CD4-positive, alpha-beta memory T cell (primary cell): ENCODE results near the gene ZNG1A. TPM values are rescaled to one million over a fixed set of nuclear protein-coding genes. Genes with fewer than 3 reads are reported as not detected.
"Not testable (repeated sequence)": the region's sequence is repeated elsewhere in the genome, so short reads cannot be mapped to it uniquely, and the experiment has no call there.

Source experiments
- CTCF ChIA-PET: fragments of 350-600 bp; sonication (Branson Sonifier 250); formaldehyde crosslinking; loops from one replicate; lab custom pipeline; 2021; ENCODE audit warnings: inconsistent platforms; ENCODE audit not compliant: partially characterized antibody; lab: Charles Lee
- POLR2A ChIA-PET: fragments of 350-600 bp; sonication (Branson Sonifier 250); formaldehyde crosslinking; loops from one replicate; lab custom pipeline; 2021; ENCODE audit not compliant: partially characterized antibody; lab: Charles Lee
- DNase-seq, 5 donors: peaks; one replicate each; pipeline versions ENCODE4 v3.0.0 to v3.0.0-alpha.2; 2020 to 2022; ENCODE audit warnings: mixed read lengths in 1 of 5
- H3K27ac ChIP-seq: one replicate; pipeline ENCODE4 v1.7.0; 2013; ENCODE audit warnings: low read depth, low read length
- H3K27me3 ChIP-seq: 2 replicates; pipeline ENCODE4 v1.7.0; 2013; ENCODE audit warnings: mild to moderate bottlenecking, low read length, moderate library complexity; ENCODE audit not compliant: insufficient read depth
- H3K36me3 ChIP-seq: 2 replicates; pipeline ENCODE4 v1.7.0; 2013; ENCODE audit warnings: mild to moderate bottlenecking, low read length, moderate library complexity; ENCODE audit not compliant: insufficient read depth
- H3K4me1 ChIP-seq: 2 replicates; pipeline ENCODE4 v1.7.0; 2013; ENCODE audit warnings: mild to moderate bottlenecking, low read length, moderate library complexity; ENCODE audit not compliant: insufficient read depth
- H3K4me3 ChIP-seq, 2 donors: one replicate each; pipeline ENCODE4 v1.7.0; 2013; ENCODE audit warnings: low read length in 2 of 2, mild to moderate bottlenecking in 1 of 2
- H3K9me3 ChIP-seq, 2 donors: one replicate each; pipeline ENCODE4 v1.7.0; 2013; ENCODE audit warnings: low read length in 2 of 2, control low read depth in 1 of 2; ENCODE audit not compliant: control insufficient read depth in 1 of 2
- H3K27ac Mint-ChIP-seq, 7 donors: one replicate each; pipeline ENCODE4 v1.8.0; 2020 to 2021; ENCODE audit warnings: mixed read lengths in 7 of 7, mild to moderate bottlenecking in 6 of 7, inconsistent platforms in 3 of 7, moderate library complexity in 3 of 7
- H3K27me3 Mint-ChIP-seq, 2 donors: one replicate each; pipeline ENCODE4 v1.8.0; 2020 to 2021; ENCODE audit warnings: mixed read lengths in 2 of 2
- H3K36me3 Mint-ChIP-seq, 2 donors: one replicate each; pipeline ENCODE4 v1.8.0; 2020 to 2021; ENCODE audit warnings: mixed read lengths in 2 of 2, inconsistent platforms in 1 of 2, mild to moderate bottlenecking in 1 of 2
- H3K4me1 Mint-ChIP-seq, 4 donors: one replicate each; pipeline ENCODE4 v1.8.0; 2020 to 2021; ENCODE audit warnings: mixed read lengths in 4 of 4, mild to moderate bottlenecking in 1 of 4
- H3K4me3 Mint-ChIP-seq, 8 donors: one replicate each; pipeline ENCODE4 v1.8.0; 2020 to 2021; ENCODE audit warnings: mixed read lengths in 8 of 8, mild to moderate bottlenecking in 7 of 8, moderate library complexity in 6 of 8, inconsistent platforms in 3 of 8
- H3K9me3 Mint-ChIP-seq, 8 donors: one replicate each; pipeline ENCODE4 v1.8.0; 2020 to 2021; ENCODE audit warnings: mixed read lengths in 8 of 8, mild to moderate bottlenecking in 5 of 8, inconsistent platforms in 3 of 8, moderate library complexity in 1 of 8
- intact Hi-C: fragments of 100-400 bp; cut with micrococcal nuclease; formaldehyde crosslinking; loops from one replicate; pipeline ENCODE4 v1.15.1; 2023
- polyA plus RNA-seq, 2 donors: library from polyadenylated mRNA; unstranded; fragments of 300-500 nt; fragmentation: Illumina TruSeq; gene quantifications; one replicate each; pipeline ENCODE4 v1.2.3, GENCODE V29; 2021
- total RNA-seq, 2 experiments: library from RNA; stranded (reverse); gene quantifications; one replicate each; pipeline ENCODE4 v1.2.3, GENCODE V29; 2021

Gene ZNG1A
- total and polyA plus RNA-seq, 4 experiments from 2014 or later: 17.3 to 34.8 (median 30.1) TPM

DNA sequence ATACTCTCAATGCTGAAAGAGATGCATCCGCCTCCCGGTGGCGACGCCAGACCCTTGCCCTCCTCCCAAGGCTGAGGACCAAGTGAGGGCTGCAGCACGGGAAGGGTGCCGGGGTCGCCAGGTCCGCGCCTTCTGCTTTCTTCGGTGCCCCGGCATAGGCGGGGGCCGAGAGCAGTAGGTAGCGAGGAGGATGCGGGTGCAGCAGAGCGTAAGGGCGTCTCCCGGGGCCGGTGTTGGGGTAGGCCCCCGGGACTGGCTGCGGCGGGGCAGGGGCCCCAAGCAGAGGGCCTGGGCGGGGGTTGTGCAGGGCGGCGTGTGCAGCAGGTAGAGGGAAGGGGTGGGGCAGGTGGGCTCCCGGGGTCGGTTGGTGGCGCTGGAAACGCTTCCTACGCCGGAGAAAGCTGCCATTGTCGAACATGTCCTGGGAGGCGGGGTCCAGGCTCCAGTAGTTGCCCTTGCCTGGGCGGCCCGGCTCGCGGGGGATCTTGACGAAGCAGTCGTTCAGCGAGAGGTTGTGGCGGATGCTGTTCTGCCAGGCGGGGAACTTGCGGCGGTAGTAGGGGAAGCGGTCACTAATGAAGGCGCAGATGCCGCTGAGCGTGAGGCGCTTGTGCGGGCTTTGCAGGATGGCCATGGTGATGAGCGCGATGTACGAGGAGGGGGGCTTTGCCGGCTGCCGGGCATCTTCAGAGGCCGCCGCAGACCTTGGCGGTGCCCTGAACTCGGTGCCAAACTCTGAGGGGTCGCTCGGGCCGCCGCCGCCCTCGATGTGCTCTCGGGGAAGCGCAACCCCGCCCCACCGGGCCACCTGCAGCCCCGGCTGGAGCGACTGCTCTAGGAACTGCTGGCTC, 61.5 kb downstream of the ZNG1A start:
- H3K36me3 Mint-ChIP-seq, POLR2A ChIA-PET, intact Hi-C loops, H3K36me3 ChIP-seq, H3K27me3 ChIP-seq, H3K4me3 ChIP-seq, H3K9me3 ChIP-seq, H3K27ac ChIP-seq, CTCF ChIA-PET: not testable (repeated sequence)
- peak; percentile 30 to 54 (median 39) for DNase-seq
- H3K27me3 Mint-ChIP-seq: peaks cover 18 to 28% of the 10 kb centered on the region in 2 donors
- H3K4me3 Mint-ChIP-seq: peak overlapping the region; percentile 36 to 77 (median 70)
- peaks cover 10% of the 10 kb centered on the region for H3K4me1 ChIP-seq
- H3K9me3 Mint-ChIP-seq: peaks cover 0 to 23% (median 0%) of the 10 kb centered on the region in 8 donors
- peaks cover 10 to 27% (median 17%) of the 10 kb centered on the region in 4 donors for H3K4me1 Mint-ChIP-seq
- H3K27ac Mint-ChIP-seq: peak overlapping the region in 2 of 7 donors; percentile 53

DNA sequence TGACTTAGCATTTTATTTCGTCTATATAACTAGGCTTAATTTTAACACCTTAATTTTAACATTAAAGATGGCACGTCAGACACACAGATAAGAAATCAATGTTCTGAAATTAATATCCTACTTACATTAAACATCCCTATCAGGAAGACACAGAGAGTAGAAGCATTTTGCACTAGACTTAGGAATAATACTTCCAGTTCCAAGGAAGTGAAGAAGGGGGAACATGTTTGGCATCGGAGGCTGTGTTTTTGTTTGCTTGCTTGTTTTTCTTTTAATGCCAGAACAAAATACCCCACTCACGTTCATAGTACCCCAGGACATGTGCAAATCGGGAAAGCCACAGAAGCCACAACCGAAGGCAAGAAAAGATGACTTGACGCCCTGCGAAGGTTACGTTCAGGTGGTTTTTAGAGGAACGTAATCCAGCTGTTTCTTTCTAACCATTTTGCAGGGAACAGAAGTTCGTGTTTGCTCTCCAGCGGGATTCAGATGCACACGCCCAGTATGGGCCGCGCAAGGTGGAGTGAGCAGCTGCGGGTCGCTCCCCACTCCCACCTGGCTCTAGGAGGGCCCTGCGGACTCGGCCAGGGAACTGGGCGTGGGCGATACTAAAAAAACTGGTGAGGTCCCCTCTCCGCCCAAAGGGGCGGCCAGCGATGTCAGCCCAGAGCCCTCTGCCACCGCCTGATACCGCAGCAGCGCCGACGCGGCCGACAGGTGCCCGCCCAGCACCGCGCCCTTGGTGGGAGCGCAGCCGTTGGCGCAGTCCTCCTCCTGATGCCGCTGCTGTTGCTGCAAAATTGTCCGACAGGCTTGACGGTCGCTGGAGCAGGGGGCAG, 62.4 kb downstream of the ZNG1A start:
- Mint-ChIP-seq H3K27ac (peak overlapping the region in 3 of 7 donors; percentile 54 to 84 (median 83)), H3K4me3 (peak overlapping the region in 5 of 8 donors; percentile 36 to 65 (median 56))

DNA sequence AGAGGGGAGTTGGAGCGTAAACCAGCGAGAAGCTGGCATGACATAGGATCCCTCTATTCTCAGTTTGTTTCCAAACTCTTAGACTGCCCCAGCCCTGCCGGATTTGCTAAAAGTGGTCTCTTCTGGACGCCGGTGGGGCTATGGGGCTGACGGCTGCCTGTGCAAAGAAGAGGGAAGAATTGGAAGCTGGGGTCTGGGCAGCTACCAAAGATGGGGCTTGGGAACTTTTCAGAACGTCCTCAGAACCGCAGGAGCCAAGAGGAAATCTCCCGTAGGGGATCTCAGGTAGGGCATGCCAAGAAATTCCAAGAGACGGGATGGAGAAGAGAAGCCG, 63.8 kb downstream of the ZNG1A start:
- CTCF ChIA-PET, H3K27ac ChIP-seq, DNase-seq, POLR2A ChIA-PET, H3K4me3 ChIP-seq, H3K36me3 Mint-ChIP-seq, H3K9me3 ChIP-seq, H3K36me3 ChIP-seq, intact Hi-C loops, H3K27me3 ChIP-seq: not testable (repeated sequence)
- Mint-ChIP-seq H3K27me3 (peaks cover 19 to 29% of the 10 kb centered on the region in 2 donors), H3K4me3 (peak overlapping the region in 7 of 8 donors; percentile 48 to 89 (median 82)), H3K27ac (peak overlapping the region in 5 of 7 donors; percentile 36 to 91 (median 70)), H3K9me3 (peaks cover 0 to 24% (median 0%) of the 10 kb centered on the region in 8 donors), H3K4me1 (peaks cover 11 to 27% (median 17%) of the 10 kb centered on the region in 4 donors)
- H3K4me1 ChIP-seq: peaks cover 10% of the 10 kb centered on the region

More for the DNA sequence above, 62.4 kb downstream of the ZNG1A start:
- peak in 1 of 5 donors; percentile 31 for DNase-seq
- H3K36me3 Mint-ChIP-seq, H3K27ac ChIP-seq, H3K4me3 ChIP-seq, H3K9me3 ChIP-seq, H3K36me3 ChIP-seq, intact Hi-C loops, POLR2A ChIA-PET, CTCF ChIA-PET, H3K27me3 ChIP-seq: not testable (repeated sequence)
- peaks cover 10% of the 10 kb centered on the region for H3K4me1 ChIP-seq
- Mint-ChIP-seq H3K27me3 (peaks cover 19 to 29% of the 10 kb centered on the region in 2 donors), H3K4me1 (peaks cover 11 to 27% (median 17%) of the 10 kb centered on the region in 4 donors), H3K9me3 (peaks cover 0 to 24% (median 0%) of the 10 kb centered on the region in 8 donors)

DNA sequence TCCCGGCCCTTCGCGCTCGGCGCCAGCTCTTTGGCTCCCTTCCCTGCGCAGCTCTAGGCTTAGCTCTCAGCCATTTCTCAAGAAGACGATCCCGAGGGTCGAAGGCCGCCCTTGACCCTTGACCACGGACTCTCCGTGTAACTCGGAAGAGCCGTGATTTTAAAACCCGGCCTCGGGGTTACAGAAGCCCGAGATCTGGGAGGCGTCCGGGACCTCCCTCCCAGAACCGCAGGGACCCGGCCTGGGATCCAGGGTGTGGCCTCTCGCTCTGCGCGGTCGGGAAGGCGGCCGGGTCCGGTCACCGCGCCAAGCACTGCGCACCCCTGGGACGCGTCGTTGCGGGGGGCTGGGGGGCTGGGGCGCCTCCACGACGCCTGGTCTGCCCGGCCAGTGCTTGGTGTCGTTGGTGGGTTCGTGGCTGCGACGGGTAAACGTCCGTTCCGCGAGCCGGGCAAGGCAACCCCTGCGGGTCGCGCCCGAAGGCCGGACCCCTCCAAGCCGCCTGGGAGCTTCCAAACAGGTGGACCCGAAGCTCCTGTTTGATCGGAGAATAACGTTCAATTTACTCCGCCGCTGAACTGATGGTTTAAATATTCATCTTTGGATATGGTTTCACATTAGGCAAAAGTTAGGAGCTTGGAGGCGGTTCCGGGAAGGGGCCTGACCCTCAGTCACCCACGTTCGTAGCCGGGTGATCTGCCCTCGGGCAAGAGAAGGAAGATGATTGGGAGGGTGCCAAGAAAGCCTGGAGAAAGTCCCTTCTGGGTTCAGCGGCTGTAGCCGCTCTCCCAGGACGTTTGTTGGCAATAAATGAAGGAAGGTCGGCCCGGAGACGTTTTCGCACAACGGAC, 64.4 kb downstream of the ZNG1A start:
- Mint-ChIP-seq H3K9me3 (peaks cover 0 to 24% (median 0%) of the 10 kb centered on the region in 8 donors), H3K27me3 (peaks cover 19 to 32% of the 10 kb centered on the region in 2 donors), H3K4me1 (peaks cover 11 to 27% (median 17%) of the 10 kb centered on the region in 4 donors), H3K27ac (peak overlapping the region in 6 of 7 donors; percentile 36 to 91 (median 75)), H3K4me3 (peak overlapping the region; percentile 59 to 89 (median 82))
- POLR2A ChIA-PET, CTCF ChIA-PET, intact Hi-C loops, H3K27ac ChIP-seq, H3K36me3 ChIP-seq, H3K9me3 ChIP-seq, H3K36me3 Mint-ChIP-seq, H3K27me3 ChIP-seq: not testable (repeated sequence)
- H3K4me1 ChIP-seq: peaks cover 10% of the 10 kb centered on the region
- peak overlapping the region in 1 of 2 donors; percentile 14 for H3K4me3 ChIP-seq
- DNase-seq: peak in 2 of 5 donors; percentile 14 to 40

DNA sequence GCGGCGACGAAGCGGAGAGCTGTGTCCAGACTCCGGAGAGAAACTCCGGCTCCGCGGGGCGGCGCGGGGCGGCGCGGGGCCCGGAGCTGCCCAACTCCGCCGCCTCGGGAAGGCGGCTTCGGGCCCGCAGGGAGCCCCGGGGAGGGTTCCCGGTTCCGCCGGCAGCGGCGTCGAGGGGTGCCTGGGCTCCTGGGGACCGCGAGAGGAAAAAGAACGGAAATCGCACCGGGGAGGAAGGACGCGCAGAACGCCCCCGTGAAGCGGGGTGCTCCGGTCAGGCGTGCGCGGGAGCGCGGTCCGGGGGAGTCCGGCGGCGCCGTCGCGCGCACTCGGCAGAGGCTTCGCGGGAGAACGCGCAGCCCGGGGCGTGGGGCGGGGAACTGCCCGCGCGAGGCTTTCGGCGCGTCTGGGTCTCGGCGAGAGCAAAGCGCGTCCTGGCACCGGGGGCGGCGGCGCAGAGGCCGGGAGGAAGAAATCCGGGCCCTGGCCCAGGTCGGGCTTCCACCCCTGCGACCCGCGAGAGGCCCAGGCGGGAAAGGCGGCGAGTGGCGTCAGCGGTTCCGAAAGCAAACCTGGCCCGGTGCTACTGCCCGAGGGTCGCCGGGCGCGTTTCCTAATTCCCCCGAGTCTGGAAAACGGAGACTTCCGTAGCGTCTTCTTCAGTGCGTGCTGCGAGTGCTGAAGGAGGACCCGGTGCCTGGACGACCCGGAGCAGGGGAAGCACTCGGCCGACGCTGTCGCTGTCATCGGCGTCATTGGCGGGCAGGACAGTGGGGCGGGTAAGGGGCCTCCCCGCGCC, 65.2 kb downstream of the ZNG1A start:
- H3K4me3 Mint-ChIP-seq: peak overlapping the region; percentile 59 to 80 (median 73)
- H3K9me3 ChIP-seq, H3K36me3 Mint-ChIP-seq, CTCF ChIA-PET, H3K27ac ChIP-seq, intact Hi-C loops, POLR2A ChIA-PET, H3K27me3 ChIP-seq, H3K36me3 ChIP-seq: not testable (repeated sequence)
- peaks cover 11 to 27% (median 20%) of the 10 kb centered on the region in 4 donors for H3K4me1 Mint-ChIP-seq
- peak overlapping the region in 3 of 7 donors; percentile 38 to 79 (median 70) for H3K27ac Mint-ChIP-seq
- DNase-seq: peak; percentile 35 to 58 (median 39)
- peaks cover 10% of the 10 kb centered on the region for H3K4me1 ChIP-seq
- H3K9me3 Mint-ChIP-seq: peaks cover 0 to 24% (median 0%) of the 10 kb centered on the region in 8 donors
- H3K4me3 ChIP-seq: peak overlapping the region in 1 of 2 donors; percentile 14
- peaks cover 24 to 37% of the 10 kb centered on the region in 2 donors for H3K27me3 Mint-ChIP-seq
